ENCODE measurements around the gene SMARCE1. TPM values are rescaled to one million over a fixed set of nuclear protein-coding genes. Genes with fewer than 3 reads are reported as not detected.

Gene SMARCE1
- total and polyA plus RNA-seq, 2 of the 4 experiments (the other 2 are of a cell fraction), result 66.2 to 119 TPM

DNA sequence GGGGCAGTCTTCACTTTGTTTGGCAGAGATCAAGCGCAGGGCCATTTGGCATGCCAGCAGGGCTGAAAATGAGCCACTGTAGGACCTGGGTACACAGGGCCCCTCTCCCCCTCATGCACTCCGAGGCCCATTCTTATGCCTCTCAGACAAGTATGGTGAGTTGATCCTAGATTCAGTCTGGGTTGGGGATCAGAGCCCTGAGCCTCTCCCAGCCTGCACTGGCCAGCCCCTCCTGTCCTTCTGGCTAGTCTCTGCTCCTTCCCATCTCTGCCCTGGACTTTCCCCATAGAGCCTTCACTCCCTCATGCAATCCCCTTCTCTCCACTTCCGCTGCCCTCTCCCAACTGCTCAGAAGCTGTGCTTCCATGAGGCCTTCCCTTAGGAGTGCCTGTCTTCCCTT lies 31.0 kb downstream of the SMARCE1 start:
- Histone ChIP-seq H3K23ac (ENCODE audit: low read depth, low read length) (no peak overlapping the region), H3K27me3 (ENCODE audit: control insufficient read depth, insufficient read depth, low read length) (peaks cover 56% of the 10 kb centered on the region), H3K14ac (replicated peaks; ENCODE audit: low read depth, low read length) (no peak overlapping the region), H3K18ac (ENCODE audit: low read depth, low read length) (no peak overlapping the region), H4K8ac (ENCODE audit: low read depth in 2 of 2, low read length in 2 of 2) (no peak overlapping the region), H3K4ac (ENCODE audit: low read depth, low read length) (no peak overlapping the region), H3K36me3 (ENCODE audit: control insufficient read depth, insufficient read depth, low read length) (no peaks in the 10 kb centered on the region), H2AFZ (replicated peaks; ENCODE audit: low read length, poor library complexity) (no peak overlapping the region), H3K9me1 (ENCODE audit: insufficient read depth, low read length) (no peaks in the 10 kb centered on the region), H4K20me1 (ENCODE audit: insufficient read depth, low read length) (no peaks in the 10 kb centered on the region), H4K5ac (ENCODE audit: low read depth, low read length) (no peak overlapping the region), H2BK15ac (ENCODE audit: low read depth, low read length) (no peak overlapping the region), H2BK5ac (ENCODE audit: low read depth, low read length, poor library complexity, severe bottlenecking) (no peak overlapping the region), H2BK120ac (ENCODE audit: low read depth, low read length) (no peak overlapping the region), H4K91ac (ENCODE audit: insufficient read depth, low read depth, low read length) (no peak overlapping the region), H3K4me1 (ENCODE audit: control insufficient read depth, insufficient read depth, low read length) (peaks cover 2% of the 10 kb centered on the region; the same call in 1 of the 2 replicates), H3K4me2 (ENCODE audit: low read depth, low read length) (no peak overlapping the region), H3K9ac (ENCODE audit: low read depth, low read length) (no peak overlapping the region), H3K56ac (ENCODE audit: extremely low read depth, insufficient read depth, low read length) (no peak overlapping the region), H3K79me1 (ENCODE audit: low read depth in 1 of 2, low read length in 2 of 2) (no peaks in the 10 kb centered on the region), H2BK20ac (ENCODE audit: low read depth, low read length) (no peak overlapping the region), H3K9me3 (ENCODE audit: control insufficient read depth, insufficient read depth, low read length) (no peaks in the 10 kb centered on the region), H3K4me3 (ENCODE audit: insufficient read depth, low read depth, low read length) (no peak overlapping the region), H3K27ac (ENCODE audit: insufficient read depth, low read length) (no peak overlapping the region), H2AK5ac (ENCODE audit: low read depth, low read length) (no peak overlapping the region), H2AK9ac (replicated peaks; ENCODE audit: low read depth, low read length, poor library complexity) (no peak overlapping the region)
- BruUV-seq (replicated peaks), result no TSS peak
- no peak for ATAC-seq (ENCODE audit: low read depth)
- in situ Hi-C loops (cut with MboI; ENCODE audit: low sequenced_read_pairs) (loop anchor here (5.0 kb wide), 1 partner anchor 176 kb away; no protein-coding TSS in a partner anchor), intact Hi-C loops (cut with micrococcal nuclease) (no loop called here), dilution Hi-C loops (cut with HindIII; ENCODE audit: low sequenced_read_pairs, unreplicated experiment) (no loop called here)
- 60% methylated on average over 1 of the region's 3 CpGs; no CpG with 5 or more reads in 1 of the 2 experiments for WGBS, 2 experiments (ENCODE audit: extremely low coverage in 2 of 2, insufficient read length in 1 of 2)
- no peak for TF ChIP-seq CHD1 (IDR thresholded peaks at IDR 0.05; ENCODE audit: low read depth, low read length)
- TF ChIP-seq, protein P1, sequence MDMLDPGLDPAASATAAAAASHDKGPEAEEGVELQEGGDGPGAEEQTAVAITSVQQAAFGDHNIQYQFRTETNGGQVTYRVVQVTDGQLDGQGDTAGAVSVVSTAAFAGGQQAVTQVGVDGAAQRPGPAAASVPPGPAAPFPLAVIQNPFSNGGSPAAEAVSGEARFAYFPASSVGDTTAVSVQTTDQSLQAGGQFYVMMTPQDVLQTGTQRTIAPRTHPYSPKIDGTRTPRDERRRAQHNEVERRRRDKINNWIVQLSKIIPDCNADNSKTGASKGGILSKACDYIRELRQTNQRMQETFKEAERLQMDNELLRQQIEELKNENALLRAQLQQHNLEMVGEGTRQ (IDR thresholded peaks at IDR 0.05; ENCODE audit: low read depth, low read length), result no peak
- TF ChIP-seq CEBPB (IDR thresholded peaks at IDR 0.05; ENCODE audit: low read depth, low read length), result no peak
- no peak for TF ChIP-seq RCOR1 (IDR thresholded peaks at IDR 0.05; ENCODE audit: insufficient replicate concordance, low read length)
- no peak for TF ChIP-seq NFE2L2 (IDR thresholded peaks at IDR 0.05; ENCODE audit: low read depth, low read length)
- TF ChIP-seq, protein P2, sequence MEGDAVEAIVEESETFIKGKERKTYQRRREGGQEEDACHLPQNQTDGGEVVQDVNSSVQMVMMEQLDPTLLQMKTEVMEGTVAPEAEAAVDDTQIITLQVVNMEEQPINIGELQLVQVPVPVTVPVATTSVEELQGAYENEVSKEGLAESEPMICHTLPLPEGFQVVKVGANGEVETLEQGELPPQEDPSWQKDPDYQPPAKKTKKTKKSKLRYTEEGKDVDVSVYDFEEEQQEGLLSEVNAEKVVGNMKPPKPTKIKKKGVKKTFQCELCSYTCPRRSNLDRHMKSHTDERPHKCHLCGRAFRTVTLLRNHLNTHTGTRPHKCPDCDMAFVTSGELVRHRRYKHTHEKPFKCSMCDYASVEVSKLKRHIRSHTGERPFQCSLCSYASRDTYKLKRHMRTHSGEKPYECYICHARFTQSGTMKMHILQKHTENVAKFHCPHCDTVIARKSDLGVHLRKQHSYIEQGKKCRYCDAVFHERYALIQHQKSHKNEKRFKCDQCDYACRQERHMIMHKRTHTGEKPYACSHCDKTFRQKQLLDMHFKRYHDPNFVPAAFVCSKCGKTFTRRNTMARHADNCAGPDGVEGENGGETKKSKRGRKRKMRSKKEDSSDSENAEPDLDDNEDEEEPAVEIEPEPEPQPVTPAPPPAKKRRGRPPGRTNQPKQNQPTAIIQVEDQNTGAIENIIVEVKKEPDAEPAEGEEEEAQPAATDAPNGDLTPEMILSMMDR (conservative IDR thresholded peaks at IDR 0.05; ENCODE audit: low read depth, low read length), result no peak
- TF ChIP-seq SMC3 (IDR thresholded peaks at IDR 0.05; ENCODE audit: low read depth, low read length), result no peak
- ChIA-PET POLR2A (ENCODE audit: unreplicated experiment) (no interaction called here), CTCF (no interaction called here)
- DNase-seq, result no peak

Measured in IMR-90 (cell line).